Motor neuron (in vitro differentiated cells): ENCODE measurements around the gene ABL1. TPM values are rescaled to one million over a fixed set of nuclear protein-coding genes. Genes with fewer than 3 reads are reported as not detected.

ENCODE experiments used
- ATAC-seq, 8 experiments: fragments of 200-7000 bp; cut with Tn5 transposase; replicated peaks in 6 of 8; 2 replicates each; pipeline ENCODE4 v1.8.0; 2021; ENCODE audit warnings: mild to moderate bottlenecking in 8 of 8, moderate library complexity in 8 of 8
- H3K27ac ChIP-seq, 2 donors: fragments of 250-450 bp; sonication (Bioruptor Pico); 2 replicates each; pipeline ENCODE4 v1.9.0; 2021; ENCODE audit warnings: antibody characterized with exemption in 2 of 2, mild to moderate bottlenecking in 2 of 2, moderate library complexity in 1 of 2
- H3K4me1 ChIP-seq, 2 donors: fragments of 250-450 bp; sonication (Bioruptor Pico); replicated peaks in 1 of 2; 2 replicates each; pipeline ENCODE4 v1.6.1; 2021; ENCODE audit warnings: antibody characterized with exemption in 2 of 2, mild to moderate bottlenecking in 2 of 2, moderate library complexity in 1 of 2
- H3K4me3 ChIP-seq, 5 donors: fragments of 250-450 bp; sonication (Bioruptor Pico); 2 replicates each; pipeline ENCODE4 v1.9.0; 2021; ENCODE audit warnings: antibody characterized with exemption in 5 of 5, mild to moderate bottlenecking in 5 of 5, moderate library complexity in 4 of 5
- WGBS, 10 experiments: fragments of 450-650 bp; shearing (Covaris generic); methylation state at CpG; one replicate each; pipeline ENCODE4 v1.0.0; 2022; 5-methylcytosine and 5-hydroxymethylcytosine counted together
- in situ Hi-C, 9 experiments: fragments of 400-800 bp; cut with MboI; loops; one replicate each; pipeline ENCODE4 v1.15.0; 2021; ENCODE audit warnings: low sequenced_read_pairs in 9 of 9, low pct_unique_long_range_greater_than_20kb in 2 of 9; ENCODE audit not compliant: unreplicated experiment in 9 of 9
- total RNA-seq, 8 experiments: library from RNA; unstranded; fragments of 300-600 nt; gene quantifications; 2 replicates each; pipeline versions ENCODE4 v1.2.3 to v1.2.4, GENCODE V29; 2022

Gene ABL1
- total RNA-seq, 8 experiments from 2014 or later: 20.7 to 68.1 (median 33.2) TPM

DNA sequence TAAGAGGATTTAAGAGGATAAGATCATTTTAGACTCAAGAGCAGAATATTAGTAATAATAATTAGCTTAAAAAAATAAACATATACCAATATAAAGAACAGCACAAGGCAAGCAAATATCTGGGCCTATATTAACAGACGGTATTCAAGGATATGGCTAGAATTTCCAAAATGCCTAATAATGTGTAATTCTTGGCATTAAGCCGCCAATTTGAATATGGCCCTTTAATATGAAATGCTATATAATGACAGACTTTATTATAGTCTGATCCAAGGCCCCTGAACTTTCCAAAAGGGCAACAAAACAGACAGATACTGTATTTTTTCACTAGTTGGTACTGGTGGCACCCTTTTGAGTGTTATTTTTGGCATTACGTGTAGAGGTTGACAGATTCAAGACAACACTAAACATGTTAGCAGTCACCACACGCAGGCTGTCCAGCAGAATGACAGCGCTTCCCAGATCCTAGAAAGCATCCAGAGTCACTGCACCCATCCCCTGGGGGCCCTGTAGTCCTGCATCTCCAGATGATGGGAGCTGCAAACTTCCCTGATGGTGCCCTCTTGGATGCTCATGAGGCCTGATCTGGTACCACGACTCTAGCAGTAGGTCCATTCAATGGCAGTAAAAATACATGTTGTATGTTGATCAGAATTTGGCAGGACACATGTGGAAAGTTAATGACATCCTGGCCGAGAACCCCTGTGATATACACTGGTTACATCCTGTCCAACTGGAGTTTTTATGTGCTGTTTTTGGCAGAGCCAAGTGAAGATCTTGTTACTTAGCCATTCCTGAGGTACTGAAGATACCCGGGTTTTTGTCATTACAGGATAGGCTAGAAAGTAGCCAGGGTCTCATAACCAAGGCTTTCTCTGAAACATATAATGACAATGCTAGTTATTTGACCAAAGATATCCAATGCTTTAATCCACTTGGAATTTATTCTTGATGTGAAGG, 1.7 kb upstream of the ABL1 start:
- Histone ChIP-seq H3K4me3 (no peak overlapping the region), H3K4me1 (peaks cover 28 to 32% of the 10 kb centered on the region in 2 donors), H3K27ac (no peak overlapping the region)
- WGBS, 10 experiments: 51 to 100% (median 89%) methylated on average over 1 to 7 of the region's 8 CpGs
- in situ Hi-C loops: loop anchor here in 2 of 9 experiments (25.0 kb wide), 1 partner anchor 121 kb away; no protein-coding TSS in a partner anchor
- ATAC-seq: no peak

GRCh38 chr9:130835441-130836298, 616 bp downstream of the ABL1 start:
- Histone ChIP-seq H3K4me3 (peak overlapping the region; percentile 60 to 86 (median 74)), H3K4me1 (peaks cover 43 to 47% of the 10 kb centered on the region in 2 donors), H3K27ac (peak overlapping the region; percentile 85 to 87)
- in situ Hi-C loops: loop anchor here in 2 of 9 experiments (25.0 kb wide), 1 partner anchor 123 kb away; no protein-coding TSS in a partner anchor
- peak; percentile 31 to 74 (median 67) for ATAC-seq
- WGBS, 10 experiments: 0 to 3% (median 1%) methylated on average over 6 to 38 of the region's 44 CpGs; no CpG with 5 or more reads in 1 of the 10 experiments

- WGBS, 10 experiments: 3 to 72% (median 35%) methylated on average over 1 to 4 of the region's 5 CpGs; no CpG with 5 or more reads in 1 of the 10 experiments
- H3K4me3 ChIP-seq: peak overlapping the region; percentile 3 to 86 (median 66)
- H3K27ac ChIP-seq: no peak overlapping the region
- H3K4me1 ChIP-seq: peaks cover 54 to 57% of the 10 kb centered on the region in 2 donors
- in situ Hi-C loops: loop anchor here in 2 of 9 experiments (25.0 kb wide), 1 partner anchor 125 kb away; no protein-coding TSS in a partner anchor
- ATAC-seq: peak in 1 of 8 experiments; percentile 7
Measured at GRCh38 chr9:130837002-130837511, 2.0 kb downstream of the ABL1 start.

DNA sequence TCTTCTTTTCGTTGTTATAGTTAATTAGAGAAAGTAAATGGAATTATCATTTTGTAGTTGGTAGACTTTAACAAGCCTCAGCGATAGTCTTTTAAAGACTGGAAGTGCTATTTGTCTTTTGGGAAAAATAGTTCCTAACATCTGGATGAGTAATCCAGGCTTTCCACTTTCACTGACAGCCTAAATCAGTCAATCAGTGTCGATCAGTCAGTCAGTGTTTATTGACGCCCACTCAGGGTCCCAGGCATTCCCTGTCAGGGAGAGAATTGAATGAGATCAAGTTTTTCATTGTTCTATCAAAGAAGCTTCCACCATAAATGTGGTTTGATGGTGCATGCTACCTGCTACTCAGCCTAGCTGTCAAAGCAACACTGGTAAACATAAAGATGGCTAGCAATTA, 2.6 kb downstream of the ABL1 start:
- H3K4me3 ChIP-seq: no peak overlapping the region
- no peak for ATAC-seq
- in situ Hi-C loops: loop anchor here in 2 of 9 experiments (25.0 kb wide), 1 partner anchor 125 kb away; no protein-coding TSS in a partner anchor
- H3K27ac ChIP-seq: no peak overlapping the region
- WGBS, 10 experiments: 0 to 83% (median 45%) methylated on average over 1 to 4 of the region's 4 CpGs; no CpG with 5 or more reads in 2 of the 10 experiments
- peaks cover 60 to 63% of the 10 kb centered on the region in 2 donors for H3K4me1 ChIP-seq

DNA sequence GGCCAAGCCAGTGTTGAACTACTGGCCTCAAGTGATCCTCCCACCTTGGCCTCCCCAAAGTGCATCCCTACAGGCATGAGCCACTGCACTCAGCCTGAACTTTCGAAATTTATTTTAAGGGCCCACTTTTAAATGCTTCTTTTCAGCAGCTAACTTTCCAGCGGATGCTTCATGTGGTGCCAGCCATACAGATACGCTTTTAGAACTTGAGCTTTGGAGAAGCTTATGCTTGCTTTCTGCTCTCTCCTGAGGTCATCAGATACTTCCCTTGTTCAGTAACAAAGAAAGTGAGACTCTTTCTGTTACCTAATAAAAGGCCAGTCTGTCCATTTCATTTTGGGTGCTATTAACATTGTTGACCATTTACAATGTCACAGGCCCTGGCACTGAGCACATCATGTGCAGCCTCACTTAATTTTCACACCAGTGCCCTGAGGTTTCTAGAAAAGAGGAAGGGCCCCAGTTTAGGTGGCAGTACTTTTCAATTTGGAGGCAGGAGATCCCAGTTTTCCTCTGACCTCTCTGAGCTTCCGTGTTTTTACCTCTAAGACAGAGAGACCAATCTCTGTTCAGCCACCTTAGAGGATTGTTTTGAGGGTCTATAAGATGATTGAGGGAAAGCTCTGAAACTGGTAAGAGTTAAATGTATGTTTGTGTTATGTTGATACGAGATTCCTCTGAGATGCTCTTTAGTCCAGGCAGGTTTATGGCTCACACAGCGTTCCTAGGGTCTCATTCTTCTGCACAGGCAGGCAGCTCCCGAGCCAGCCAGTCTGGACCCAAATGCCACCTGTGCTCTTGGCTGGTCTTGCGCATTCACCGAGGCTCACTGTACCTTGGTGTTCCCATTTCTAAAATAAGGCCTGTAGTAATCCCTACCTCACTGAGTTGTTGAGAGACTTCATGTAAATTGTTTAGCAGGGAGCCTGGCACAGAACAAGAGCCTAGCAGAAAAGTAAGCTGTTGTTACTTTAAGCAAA, 4.4 kb downstream of the ABL1 start:
- H3K4me3 ChIP-seq: no peak overlapping the region
- ATAC-seq: no peak
- in situ Hi-C loops: loop anchor here in 2 of 9 experiments (25.0 kb wide), 1 partner anchor 127 kb away; no protein-coding TSS in a partner anchor
- H3K27ac ChIP-seq: peak overlapping the region in 1 of 2 donors; percentile 10
- WGBS, 10 experiments: 32 to 95% (median 67%) methylated on average over 3 to 8 of the region's 9 CpGs; no CpG with 5 or more reads in 1 of the 10 experiments
- peaks cover 59 to 64% of the 10 kb centered on the region in 2 donors for H3K4me1 ChIP-seq

DNA sequence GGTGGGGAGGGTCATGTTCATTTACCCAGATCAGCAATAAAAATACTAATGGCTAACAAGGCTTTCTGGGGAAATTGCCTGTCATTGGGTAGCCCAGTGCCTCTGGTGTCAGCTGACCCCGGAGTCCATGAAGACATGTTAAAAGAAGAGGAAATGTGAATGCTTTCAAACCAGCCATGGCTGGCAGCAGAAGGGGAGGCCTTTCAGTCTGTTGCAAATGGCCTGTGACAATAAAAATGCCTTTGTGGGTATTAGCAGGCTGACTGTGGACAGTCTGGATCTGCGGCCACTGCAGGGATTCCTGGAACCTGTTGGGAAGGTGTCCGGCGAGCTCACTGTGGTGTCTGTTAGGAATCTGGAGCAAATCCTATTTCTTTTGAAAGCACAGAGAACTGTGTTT, 7.5 kb downstream of the ABL1 start:
- peak in 5 of 8 experiments; percentile 72 to 92 (median 86) for ATAC-seq
- H3K4me1 ChIP-seq: peaks cover 63 to 67% of the 10 kb centered on the region in 2 donors
- in situ Hi-C loops: loop anchor here in 2 of 9 experiments (25.0 kb wide), 1 partner anchor 130 kb away; no protein-coding TSS in a partner anchor
- peak overlapping the region; percentile 34 to 76 for H3K27ac ChIP-seq
- H3K4me3 ChIP-seq: no peak overlapping the region
- WGBS, 10 experiments: 18 to 86% (median 36%) methylated on average over 2 to 4 of the region's 4 CpGs; no CpG with 5 or more reads in 4 of the 10 experiments

DNA sequence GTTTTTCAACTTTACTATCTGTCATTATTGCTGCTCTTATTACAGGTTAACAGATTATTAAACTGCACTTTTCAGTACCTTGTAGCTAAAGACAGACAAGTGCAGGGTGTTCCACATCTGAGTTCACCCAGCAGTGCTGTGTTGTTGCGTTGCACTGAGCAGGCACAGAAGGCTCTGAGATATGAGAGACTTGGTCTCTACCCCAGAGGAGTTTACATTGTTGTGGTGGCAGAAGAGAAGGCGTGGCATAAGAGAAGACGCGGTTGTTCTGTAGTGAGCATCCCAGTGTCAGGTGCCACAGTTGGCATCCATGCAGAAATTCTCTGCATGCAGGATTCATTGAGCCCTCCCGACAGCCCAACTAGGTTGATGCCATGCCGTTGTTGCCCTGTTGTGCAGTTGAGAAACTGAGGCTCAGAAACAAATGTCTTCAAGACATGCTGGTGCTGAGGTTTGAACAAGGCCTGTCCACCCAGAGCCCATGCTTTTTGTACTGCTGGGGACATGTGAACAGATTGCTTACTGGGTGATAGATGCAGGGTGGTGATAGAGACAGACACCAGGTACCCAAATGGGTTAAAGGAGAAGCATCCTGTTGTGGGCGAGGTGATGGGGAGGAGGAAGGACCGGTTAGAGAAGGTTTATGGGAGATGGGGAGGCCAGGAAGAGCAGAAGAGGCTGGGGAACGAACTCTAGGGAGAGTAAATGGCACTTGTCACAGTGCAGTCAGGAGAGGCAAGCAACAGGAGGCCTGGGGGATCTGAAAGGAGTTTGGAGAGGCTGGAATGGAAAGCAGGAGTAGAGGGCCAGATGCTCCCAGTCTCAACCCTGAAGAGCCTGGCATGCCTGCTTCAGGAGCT, 8.2 kb downstream of the ABL1 start:
- 40 to 100% (median 80%) methylated on average over 1 to 7 of the region's 9 CpGs; no CpG with 5 or more reads in 1 of the 10 experiments for WGBS, 10 experiments
- H3K27ac ChIP-seq: peak overlapping the region in 1 of 2 donors; percentile 76
- peaks cover 64 to 65% of the 10 kb centered on the region in 2 donors for H3K4me1 ChIP-seq
- in situ Hi-C loops: loop anchor here in 2 of 9 experiments (25.0 kb wide), 1 partner anchor 131 kb away; no protein-coding TSS in a partner anchor
- ATAC-seq: peak in 3 of 8 experiments; percentile 3 to 17 (median 11)
- no peak overlapping the region for H3K4me3 ChIP-seq

- Histone ChIP-seq H3K4me1 (peaks cover 57 to 58% of the 10 kb centered on the region in 2 donors), H3K27ac (peak overlapping the region in 1 of 2 donors; percentile 52), H3K4me3 (no peak overlapping the region)
- WGBS, 10 experiments: 8 to 87% (median 60%) methylated on average over 1 to 4 of the region's 4 CpGs; no CpG with 5 or more reads in 4 of the 10 experiments
- no peak for ATAC-seq
- in situ Hi-C loops: loop anchor here in 2 of 9 experiments (25.0 kb wide), 1 partner anchor 132 kb away; no protein-coding TSS in a partner anchor
Measured at GRCh38 chr9:130844044-130844451, 9.0 kb downstream of the ABL1 start.

GRCh38 chr9:130845254-130845653, 10.2 kb downstream of the ABL1 start:
- in situ Hi-C loops: loop anchor here in 2 of 9 experiments (25.0 kb wide), 1 partner anchor 133 kb away; no protein-coding TSS in a partner anchor
- Histone ChIP-seq H3K4me3 (no peak overlapping the region), H3K4me1 (peaks cover 49 to 50% of the 10 kb centered on the region in 2 donors), H3K27ac (peak overlapping the region in 1 of 2 donors; percentile 57)
- ATAC-seq: no peak
- 12 to 94% (median 79%) methylated on average over 2 to 9 of the region's 10 CpGs; no CpG with 5 or more reads in 3 of the 10 experiments for WGBS, 10 experiments

GRCh38 chr9:130845901-130846481, 10.9 kb downstream of the ABL1 start:
- in situ Hi-C loops: loop anchor here in 2 of 9 experiments (25.0 kb wide), 1 partner anchor 134 kb away; no protein-coding TSS in a partner anchor
- H3K27ac ChIP-seq: peak overlapping the region in 1 of 2 donors; percentile 57
- ATAC-seq: peak in 6 of 8 experiments; percentile 19 to 57 (median 28)
- no peak overlapping the region for H3K4me3 ChIP-seq
- WGBS, 10 experiments: 0 to 85% (median 46%) methylated on average over 1 to 7 of the region's 7 CpGs
- H3K4me1 ChIP-seq: peaks cover 48 to 50% of the 10 kb centered on the region in 2 donors
